K562 (cell line): ENCODE measurements around the gene PTH1R. TPM values are rescaled to one million over a fixed set of nuclear protein-coding genes. Genes with fewer than 3 reads are reported as not detected.

Experiments
- CBFA2T3 ChIP-seq: fragments of 450-650 bp; IDR thresholded peaks from 2 replicates; pipeline ENCODE4 v1.6.1; 2017
- GTF2E2 ChIP-seq: fragments of 200-800 bp; sonication (Bioruptor generic); IDR thresholded peaks from 2 replicates; pipeline ENCODE4 v1.6.1; 2016; ENCODE audit warnings: missing genetic modification characterization, missing compliant biosample characterization
- TBP ChIP-seq: optimal IDR thresholded peaks from 2 replicates; pipeline ENCODE3; 2011; ENCODE audit warnings: low read depth, low read length, improper control_type of control experiment
- TRIM25 ChIP-seq: fragments of 450-650 bp; IDR thresholded peaks from 2 replicates; pipeline ENCODE4 v1.7.0; 2016; ENCODE audit warnings: borderline replicate concordance
- ZMIZ1 ChIP-seq, 2 experiments: fragments of 150-350 bp in 1 of 2; IDR thresholded peaks; 2 replicates each; pipeline ENCODE4 v1.6.1; 2012 to 2016; ENCODE audit warnings: low read depth in 2 of 2, low read length in 2 of 2, mild to moderate bottlenecking in 1 of 2, moderate library complexity in 1 of 2
- ZNF785 ChIP-seq: fragments of 250-450 bp; sonication (Bioruptor Pico); IDR thresholded peaks from 2 replicates; pipeline ENCODE4 v1.4.0; 2020; ENCODE audit warnings: mild to moderate bottlenecking
- polyA plus RNA-seq, 8 experiments: library from polyadenylated mRNA; depleted of rRNA in 4 of 8; stranded (reverse) in 5 of 8; unstranded in 3 of 8; fragments of >200 nt; fragmentation: Nextera tagmentation in 2 of 8; fragmentation: Illumina TruSeq in 1 of 8; extraction: Ambion mirVana in 2 of 8; extraction: Trizol in 1 of 8; gene quantifications; 2 replicates each; pipeline versions ENCODE4 v1.2.1 to v1.2.3, GENCODE V29; 2011 to 2014; ENCODE audit warnings: inconsistent platforms in 1 of 8, missing spikeins in 1 of 8
- total RNA-seq, 7 experiments: library from RNA; depleted of rRNA in 6 of 7; stranded (reverse); fragments of >200 nt in 6 of 7; fragmentation: Illumina TruSeq in 2 of 7; extraction: Trizol in 2 of 7; gene quantifications; 2 replicates each; pipeline versions ENCODE4 v1.2.1 to v1.2.3, GENCODE V29; 2011 to 2021; ENCODE audit warnings: low replicate concordance in 1 of 7

Gene PTH1R
- total and polyA plus RNA-seq, 9 of the 15 experiments (the other 6 are each of a cell fraction or from before 2014, with no cell fraction given) = not detected

- TF ChIP-seq ZNF785 (CRISPR knock-in tag) = no peak
- TF ChIP-seq ZMIZ1 (IDR thresholded peaks at IDR 0.05; ENCODE audit: low read depth in 2 of 2, low read length in 2 of 2) = no peak
- no peak for TF ChIP-seq TRIM25
- no peak for TF ChIP-seq CBFA2T3
- no peak for TF ChIP-seq TBP
- TF ChIP-seq GTF2E2 (tag) = no peak
Observed at GRCh38 chr3:46858456-46858855, 19.1 kb upstream of the PTH1R start (continued).
